Gastrocnemius medialis (tissue), 4 donors: ENCODE measurements around the gene MYRIP.

Source experiments
- POLR2A ChIP-seq, 2 donors: fragments of 450-650 bp; IDR thresholded peaks; one replicate each; pipeline ENCODE4 v1.6.1; 2017; ENCODE audit warnings: antibody characterized with exemption in 2 of 2, mild to moderate bottlenecking in 2 of 2, moderate library complexity in 2 of 2
- TF ChIP-seq, protein P1 (sequence below), 5 experiments: fragments of 450-650 bp in 3 of 5; fragments of 200-600 bp in 2 of 5; sonication (generic) in 2 of 5; IDR thresholded peaks in 4 of 5; conservative IDR thresholded peaks in 1 of 5; 1 replicate in 4 of 5; 2 replicates in 1 of 5; pipeline ENCODE4 v1.5.1; 2016 to 2019; ENCODE audit warnings: antibody characterized with exemption in 5 of 5, mild to moderate bottlenecking in 3 of 5, moderate library complexity in 3 of 5

DNA sequence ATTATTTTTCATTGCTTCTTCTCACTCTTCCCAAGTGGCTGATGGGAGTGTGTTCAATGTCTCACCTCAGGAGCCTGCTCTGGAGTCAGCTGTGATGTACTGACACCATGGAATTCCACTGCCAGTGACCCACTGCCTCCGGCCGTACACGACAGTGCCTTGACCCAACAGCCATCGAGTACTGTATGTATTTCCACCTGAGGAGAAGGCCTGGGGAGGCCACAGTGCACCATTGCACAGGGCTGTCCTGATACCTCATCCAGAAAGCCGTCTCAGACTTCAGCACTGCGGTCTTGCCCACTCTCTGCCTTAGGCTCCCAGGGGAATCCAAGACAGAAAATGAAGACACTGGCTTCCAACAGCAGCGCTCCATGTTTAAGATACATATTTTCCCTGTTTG is 448.7 kb downstream of the MYRIP start:
- TF ChIP-seq, protein P1, sequence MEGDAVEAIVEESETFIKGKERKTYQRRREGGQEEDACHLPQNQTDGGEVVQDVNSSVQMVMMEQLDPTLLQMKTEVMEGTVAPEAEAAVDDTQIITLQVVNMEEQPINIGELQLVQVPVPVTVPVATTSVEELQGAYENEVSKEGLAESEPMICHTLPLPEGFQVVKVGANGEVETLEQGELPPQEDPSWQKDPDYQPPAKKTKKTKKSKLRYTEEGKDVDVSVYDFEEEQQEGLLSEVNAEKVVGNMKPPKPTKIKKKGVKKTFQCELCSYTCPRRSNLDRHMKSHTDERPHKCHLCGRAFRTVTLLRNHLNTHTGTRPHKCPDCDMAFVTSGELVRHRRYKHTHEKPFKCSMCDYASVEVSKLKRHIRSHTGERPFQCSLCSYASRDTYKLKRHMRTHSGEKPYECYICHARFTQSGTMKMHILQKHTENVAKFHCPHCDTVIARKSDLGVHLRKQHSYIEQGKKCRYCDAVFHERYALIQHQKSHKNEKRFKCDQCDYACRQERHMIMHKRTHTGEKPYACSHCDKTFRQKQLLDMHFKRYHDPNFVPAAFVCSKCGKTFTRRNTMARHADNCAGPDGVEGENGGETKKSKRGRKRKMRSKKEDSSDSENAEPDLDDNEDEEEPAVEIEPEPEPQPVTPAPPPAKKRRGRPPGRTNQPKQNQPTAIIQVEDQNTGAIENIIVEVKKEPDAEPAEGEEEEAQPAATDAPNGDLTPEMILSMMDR (IDR thresholded peaks at IDR 0.05 in 4 of 5, conservative IDR thresholded peaks at IDR 0.05 in 1 of 5), result no peak
- TF ChIP-seq POLR2A (IDR thresholded peaks at IDR 0.05), result no peak
